Hippocampal formation (tissue), 2 donors: Measurements from ENCODE around the gene PRKD2.

Experiments used
- DNase-seq, 2 donors: peaks; one replicate each; lab custom pipeline; 2025; lab: John Stamatoyannopoulos, UW

The PRKD2 gene

DNA sequence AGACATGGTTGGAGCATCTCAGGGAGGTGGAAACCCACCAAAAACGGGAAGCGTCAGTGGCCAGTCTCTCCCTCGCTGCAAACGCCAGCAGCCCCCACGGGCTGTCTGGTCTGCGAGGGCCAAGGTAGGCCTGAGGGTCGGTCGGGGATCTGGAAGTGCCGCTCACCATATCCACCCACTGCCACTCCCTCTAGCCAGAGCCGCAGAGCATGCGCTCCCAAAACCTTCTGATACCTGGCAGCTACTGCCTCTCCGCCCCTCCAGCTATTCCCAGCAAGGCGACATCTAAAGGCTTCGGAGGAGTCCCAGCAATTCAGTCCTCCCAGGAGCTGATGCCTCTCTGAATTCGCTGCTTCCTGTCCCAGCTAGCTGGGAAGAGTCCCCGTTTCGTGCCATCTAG lies 24.5 kb upstream of the PRKD2 start:
- DNase-seq, result no peak

DNA sequence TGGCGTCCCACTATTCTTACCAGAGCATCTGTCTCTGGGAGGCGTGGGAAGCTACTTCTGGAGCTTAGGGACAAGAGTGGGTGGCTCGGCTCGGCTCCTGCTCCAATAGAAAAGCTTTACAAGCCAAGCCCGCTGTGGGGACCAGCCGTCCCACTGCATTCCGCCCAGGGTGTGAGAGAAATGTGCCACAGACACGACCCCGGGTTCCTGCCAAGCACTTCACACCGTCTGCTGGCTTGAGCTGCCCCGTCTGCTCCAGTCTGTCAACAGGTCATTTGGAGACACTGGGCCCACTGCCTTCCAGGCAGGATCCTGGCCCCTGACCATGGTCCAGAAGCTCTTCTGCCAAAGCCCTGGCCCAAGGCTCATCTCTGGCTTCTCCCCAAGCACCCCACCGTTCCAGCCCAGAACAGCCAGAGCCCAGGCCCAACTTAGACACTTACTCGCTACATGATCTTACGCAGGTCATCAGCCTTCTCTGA lies 22.4 kb upstream of the PRKD2 start:
- peak in 1 of 2 donors; percentile 40 for DNase-seq

DNA sequence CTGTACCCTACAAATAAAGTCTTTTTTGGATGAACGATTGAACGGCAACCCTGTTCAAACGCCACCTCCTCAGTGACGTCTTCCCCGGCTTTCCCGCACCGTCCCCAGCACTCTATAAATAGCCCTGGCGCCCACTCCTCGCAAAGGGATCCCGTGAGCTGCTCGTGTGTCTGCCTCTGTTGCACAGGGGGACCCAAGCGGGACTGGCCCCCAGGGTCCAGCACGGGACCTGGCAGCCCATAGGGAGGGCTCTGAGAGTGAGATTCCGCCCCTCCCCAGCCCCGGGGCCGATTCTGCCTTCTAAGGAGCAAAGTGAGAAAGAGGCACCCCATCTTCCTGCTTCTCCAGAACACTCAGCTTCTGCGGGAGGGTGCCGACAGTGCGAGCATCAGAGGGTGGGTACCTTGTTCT lies 20.9 kb upstream of the PRKD2 start:
- DNase-seq, result no peak

DNA sequence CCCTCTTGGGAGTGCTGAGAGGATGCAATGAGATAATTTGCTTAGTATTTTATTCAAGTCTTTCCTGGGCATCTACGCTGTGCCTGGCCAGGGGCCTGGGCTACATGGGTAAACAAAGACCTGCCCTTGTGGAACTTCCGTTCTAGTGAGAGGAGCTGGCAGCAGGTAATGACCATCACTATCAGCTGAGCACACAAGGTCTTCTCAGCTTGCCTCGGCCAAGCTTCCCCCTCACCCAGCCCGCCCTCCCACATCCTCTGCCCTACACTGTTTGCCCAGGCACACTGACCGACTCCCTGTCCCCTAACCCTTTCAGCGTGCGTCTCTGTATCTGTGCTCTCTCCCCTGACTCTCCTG lies 20.4 kb upstream of the PRKD2 start:
- DNase-seq, result no peak

DNA sequence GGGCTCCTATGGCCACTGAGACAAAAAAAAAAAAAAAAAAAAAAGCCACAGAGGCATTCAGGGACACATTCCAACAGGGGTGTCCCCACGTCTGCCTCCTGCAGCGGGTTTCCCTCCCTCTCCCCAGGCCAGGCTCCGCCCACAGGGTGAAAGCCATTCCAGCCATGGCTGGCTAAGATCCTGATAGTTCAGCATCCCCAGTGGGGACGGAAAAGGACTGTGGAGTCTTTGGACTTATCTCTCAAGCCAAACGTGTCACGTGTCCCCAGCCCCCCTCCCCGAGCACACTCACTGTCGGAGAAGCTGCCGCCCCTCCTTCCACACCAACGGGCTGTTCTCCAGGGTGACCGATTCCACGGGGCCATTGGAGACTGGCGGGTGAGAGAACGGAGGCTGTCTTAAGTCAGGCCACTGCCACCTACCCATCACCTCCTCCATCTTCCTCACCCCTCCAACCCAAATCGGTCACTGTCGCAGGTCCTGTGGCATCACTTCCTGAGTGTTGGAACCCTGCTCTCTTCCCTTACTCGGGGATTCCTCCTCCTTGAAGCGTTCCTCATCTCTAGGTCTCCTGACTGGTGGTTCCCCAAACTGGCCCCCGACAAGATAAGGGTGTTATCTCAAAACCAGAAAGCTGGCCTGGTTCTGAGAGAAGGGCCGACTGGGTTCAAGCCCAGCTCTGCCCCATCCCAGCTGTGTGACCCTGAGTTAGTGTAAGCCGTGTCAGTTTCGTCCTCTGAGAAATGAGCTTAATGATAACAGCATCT lies 19.8 kb upstream of the PRKD2 start:
- DNase-seq, result no peak

DNA sequence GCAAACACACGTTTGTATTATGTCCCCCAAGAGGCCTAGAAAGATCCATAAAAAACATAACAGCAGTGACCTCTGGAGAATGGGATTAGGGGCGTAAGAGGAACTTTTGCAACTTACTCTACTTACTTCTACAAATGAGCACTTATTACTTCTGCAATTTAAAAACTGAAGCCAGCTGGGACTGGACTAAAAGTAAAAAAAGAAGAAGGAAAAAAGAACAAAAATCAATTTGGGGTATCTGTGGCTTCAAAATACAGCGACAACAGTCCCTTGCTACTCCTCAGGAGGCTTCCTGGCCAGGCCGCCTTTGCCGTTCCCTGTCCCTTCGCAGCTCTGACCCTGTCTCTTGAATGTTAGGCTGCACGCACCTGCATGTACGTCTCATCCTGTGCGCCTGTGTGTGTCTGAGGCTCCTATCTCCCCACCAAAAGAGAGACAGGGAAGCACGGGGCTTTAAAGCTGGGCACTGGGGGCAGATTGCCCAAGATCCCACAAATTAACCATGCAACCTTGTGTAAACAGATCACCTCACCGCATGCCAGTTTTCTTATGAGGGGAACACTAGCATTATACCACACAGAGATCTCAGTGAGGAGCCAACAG lies 16.9 kb upstream of the PRKD2 start:
- DNase-seq, result no peak

DNA sequence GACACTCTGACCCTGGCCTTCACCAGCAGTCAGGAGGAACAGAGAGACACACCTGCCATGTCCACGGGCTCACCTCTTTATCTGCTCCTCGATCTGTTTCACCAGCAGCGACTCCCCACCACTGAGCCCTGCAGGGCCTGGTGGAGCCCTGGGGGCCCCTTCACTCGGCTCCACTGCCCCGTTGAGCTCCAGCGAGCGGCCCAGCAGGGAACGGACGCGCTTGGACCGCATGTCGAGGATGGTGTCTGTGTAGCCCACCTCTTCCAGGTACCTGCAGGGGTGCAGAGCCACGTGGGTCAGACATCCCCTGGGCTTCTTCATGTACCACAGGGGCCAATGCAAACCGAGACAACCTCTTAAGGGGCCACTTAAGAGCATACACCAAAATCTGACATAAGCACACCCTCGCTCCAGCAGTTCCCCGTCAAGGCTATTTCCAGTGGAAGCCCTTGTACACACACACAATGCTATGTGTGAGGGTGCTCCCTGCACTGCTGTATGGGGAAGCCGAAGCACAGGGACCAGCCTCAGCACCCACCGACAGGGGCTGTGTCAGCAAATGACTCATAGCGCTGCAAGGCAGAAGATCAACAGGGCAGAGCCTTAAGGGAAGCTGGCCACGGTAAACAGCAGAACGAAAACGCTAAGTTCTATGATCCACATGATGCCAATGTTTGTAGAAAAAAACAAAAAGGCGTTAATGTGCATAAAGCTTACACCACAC lies 16.2 kb upstream of the PRKD2 start:
- peak in 1 of 2 donors; percentile 35 for DNase-seq

DNA sequence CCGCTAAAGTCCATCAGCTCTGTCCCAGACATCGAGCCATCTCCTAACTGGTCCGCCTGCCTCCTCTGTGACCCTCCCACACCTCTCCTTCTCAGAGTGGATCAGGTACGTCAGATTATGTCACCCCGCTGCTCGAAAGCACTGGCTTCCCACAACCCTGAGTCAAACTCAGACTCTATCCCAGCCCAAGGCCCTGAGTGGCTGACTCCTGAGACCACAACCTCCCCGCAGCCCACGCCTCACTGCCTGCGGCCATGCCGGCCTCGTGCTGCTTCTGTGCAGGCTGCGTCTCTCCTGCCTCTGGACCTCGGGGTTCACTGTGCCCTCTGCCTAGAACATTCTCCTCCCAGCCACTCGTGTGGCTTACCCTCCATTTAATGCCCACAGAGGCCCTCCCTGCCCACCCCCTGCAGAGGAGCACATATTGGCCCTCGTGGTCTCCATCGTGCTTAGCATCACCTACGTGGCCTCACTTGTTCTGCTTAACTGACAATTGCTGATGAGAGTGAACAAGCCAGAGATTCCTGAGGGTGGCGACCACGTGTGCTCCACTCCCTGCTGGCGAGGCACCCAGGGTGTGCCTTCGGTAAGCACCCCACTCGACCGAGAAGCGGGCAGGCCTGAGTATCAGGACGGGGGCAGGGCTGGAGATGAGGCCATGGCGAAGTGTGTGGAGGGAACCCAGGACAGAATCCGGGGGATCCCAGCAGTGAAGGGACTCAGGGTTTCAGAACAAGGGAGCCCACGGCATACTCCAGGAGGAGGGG lies 15.4 kb upstream of the PRKD2 start:
- DNase-seq, result no peak

DNA sequence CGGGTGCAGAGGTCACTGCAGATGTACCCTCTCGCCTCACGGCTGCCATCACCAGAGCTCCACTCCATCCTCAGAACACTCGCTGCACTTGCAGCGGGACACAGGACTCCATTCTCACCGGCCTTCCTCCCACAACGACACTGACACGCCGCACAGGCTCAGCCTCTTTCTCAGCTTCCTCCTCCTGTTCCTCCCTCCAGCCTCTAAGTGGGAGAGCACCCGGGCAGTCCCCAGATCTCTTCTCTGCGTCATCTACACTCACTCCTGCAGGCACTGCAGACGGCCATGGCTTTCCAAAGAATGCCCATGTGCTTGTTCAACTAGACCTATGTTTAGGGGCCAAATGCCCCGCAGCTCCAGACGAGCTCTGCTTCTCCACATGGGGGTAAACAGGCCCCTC lies 14.7 kb upstream of the PRKD2 start:
- DNase-seq, result peak in 1 of 2 donors; percentile 35

DNA sequence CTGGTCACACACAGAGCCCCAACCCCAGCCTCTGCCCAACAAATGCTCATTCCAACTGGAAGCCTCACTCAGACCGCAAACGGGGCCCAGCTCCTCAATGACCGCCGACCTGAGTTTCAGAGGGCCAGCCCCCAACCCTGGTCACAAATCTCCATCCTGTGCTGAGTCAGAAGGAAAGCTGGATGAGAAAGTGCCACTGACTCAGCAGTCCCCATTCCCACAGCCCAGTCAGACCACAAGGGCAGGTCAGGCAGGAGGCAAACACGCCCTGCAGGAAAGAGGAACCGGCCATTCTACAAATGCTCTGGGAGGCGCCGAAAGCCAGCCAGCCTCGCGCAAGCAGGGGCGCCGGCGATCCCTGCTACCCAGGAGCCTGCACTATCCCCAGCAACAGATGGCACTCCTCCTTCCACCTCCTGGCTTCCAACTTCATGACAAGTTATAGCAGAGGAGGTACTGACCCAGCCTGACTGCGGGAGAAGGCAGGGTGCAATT lies 14.1 kb upstream of the PRKD2 start:
- DNase-seq, result peak; percentile 19 to 23

DNA sequence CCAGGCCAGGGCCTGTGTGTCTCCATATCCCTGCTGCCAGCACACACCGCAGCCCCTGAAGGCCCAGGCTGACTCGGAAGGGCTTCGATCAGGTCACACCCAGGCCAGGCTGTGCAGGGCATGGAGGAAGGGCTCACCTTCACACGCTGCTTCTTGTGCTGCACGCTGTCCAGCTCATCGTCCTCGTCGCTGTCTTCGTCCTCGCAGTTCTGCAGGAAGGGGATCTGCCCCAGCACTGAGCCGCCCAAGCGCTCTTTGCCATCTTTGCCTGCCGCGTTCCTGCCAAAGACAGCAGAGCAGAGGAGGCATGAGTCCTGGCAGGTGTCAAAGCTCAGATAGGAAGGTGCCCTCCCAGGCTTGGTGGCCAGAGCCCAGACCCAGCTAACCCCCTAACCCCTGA lies 13.7 kb upstream of the PRKD2 start:
- no peak for DNase-seq

DNA sequence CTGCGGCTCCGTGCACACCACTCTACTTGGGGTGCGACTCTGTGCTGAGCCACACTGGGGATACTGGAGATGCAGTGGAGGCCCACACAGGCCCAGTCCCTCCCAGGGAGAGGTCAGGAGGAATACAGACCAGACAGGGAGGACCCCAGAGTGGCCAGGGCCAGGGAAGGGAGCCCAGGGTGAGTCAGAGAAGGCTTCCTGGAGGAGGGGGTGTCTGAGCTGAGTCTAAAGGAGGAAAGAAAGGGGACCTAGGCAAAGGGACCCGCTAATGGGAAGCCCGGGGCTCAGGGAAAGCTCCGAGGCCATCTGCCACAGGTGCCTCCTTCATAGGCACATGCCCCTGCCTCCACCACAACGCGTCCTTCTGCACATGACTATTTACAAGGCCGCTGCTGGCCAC lies 13.3 kb upstream of the PRKD2 start:
- DNase-seq, result no peak

DNA sequence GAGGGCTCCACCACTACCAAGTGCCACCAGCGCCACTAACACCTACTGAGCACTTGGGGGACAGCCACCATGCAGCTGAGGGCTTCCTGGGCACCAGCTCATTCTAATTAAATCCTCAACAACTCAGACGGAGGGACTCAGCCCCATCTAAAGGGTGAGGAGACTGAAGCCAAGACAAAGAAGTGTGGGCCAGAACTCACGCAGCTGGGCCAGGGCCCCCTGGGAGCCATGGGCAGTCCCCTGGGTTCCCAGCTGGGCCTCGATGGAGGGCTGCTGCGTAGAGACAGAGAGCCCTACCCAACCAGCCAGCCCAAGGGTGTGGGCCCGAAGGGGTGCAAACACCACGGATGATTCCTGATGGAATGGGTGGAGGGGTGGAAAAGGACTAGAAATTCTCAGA lies 12.8 kb upstream of the PRKD2 start:
- DNase-seq, result no peak

DNA sequence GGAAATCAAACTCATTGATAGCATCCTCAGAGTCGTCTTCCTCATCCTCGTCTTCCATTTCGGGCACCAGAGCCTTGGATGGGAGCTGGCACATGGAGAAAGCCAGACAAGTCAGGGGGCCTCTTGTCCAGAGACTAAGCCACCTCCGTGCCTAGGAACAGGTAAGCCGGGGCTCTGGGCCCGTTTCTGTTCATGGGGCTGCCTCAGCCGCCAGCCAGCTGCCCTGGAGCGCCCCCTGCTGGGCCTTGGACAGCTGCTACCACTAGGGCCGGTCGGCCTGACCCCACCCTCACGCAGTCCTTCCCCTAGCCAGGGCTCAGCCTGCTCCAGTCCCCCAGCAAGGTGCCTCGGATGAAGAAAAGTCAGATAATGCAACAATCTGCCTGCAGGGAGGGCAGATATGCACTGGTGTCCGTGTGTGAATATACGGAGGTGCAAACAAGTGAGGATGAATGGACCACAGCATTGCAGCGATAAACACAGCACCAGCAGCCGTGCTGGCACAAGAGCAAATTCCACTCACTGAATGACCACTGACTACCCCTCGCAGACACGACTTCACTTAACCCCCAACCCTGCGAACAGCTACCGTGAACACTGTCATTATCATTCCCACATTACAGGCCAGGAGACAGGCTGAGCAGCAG lies 11.9 kb upstream of the PRKD2 start:
- peak; percentile 17 to 58 for DNase-seq

DNA sequence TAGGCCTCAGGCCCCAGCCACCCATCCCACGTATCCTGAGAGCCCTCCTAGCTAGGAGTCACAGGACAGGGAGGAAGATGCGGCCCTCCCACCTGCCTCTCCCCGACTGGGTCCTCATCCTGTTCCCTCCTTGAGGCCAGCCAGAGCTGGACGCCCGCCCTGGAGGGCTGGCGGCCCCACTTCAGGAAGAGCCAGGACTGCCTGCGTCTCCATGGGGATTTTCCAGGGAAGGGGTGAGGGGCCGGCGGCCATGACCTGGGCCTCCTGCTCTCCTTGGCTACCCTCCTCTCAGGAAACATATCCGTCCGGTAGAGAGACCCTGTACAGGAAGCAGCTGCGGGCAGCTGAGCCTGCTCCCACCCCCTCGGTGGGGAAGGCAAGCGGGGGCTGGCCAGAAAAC lies 11.3 kb upstream of the PRKD2 start:
- DNase-seq, result no peak

DNA sequence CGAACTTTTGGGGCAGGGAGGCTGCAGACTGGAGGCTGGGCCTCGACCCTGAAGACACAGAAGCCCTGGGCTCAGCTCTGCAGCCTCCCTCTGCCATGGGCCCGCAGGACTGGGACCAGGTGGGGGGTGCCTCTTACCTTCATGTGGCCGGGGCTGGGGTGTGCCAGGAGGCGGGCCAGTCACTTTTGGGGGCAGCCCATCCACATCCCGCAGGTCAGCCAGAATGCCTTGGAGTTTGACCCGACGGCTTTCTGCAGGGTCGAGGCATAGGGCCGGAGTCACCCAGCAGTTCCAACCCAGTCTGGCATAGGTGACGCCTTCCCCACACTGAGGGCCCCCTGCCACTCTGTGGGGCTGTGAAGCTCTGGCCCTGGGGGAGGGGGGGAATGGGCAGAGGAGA lies 10.8 kb upstream of the PRKD2 start:
- DNase-seq, result no peak

DNA sequence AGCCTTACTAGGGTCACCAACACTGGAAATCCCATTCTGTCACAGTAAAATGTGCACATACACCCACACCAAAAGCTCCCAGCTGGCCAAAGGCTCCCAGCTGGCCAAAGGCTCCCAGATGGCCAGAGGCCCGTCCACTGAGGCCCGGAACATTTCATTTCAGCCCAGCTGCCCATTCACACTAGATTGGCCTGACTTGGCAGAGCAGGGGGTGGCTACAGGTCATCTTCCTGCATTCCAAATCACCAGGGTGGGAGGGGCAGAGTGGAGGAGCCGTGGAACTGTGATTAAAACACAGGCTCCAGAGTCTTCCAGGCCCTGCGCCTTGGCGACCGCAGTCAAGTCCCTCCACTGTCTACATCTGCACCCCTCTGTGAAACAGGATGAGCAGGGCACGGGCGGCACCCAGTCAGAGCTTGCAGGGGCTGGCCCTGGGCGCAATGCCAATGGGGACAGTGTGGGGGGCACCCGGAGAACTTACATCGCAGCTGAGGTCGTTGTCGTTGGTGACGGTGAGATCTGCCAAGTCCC lies 10.1 kb upstream of the PRKD2 start:
- DNase-seq, result peak in 1 of 2 donors; percentile 36

DNA sequence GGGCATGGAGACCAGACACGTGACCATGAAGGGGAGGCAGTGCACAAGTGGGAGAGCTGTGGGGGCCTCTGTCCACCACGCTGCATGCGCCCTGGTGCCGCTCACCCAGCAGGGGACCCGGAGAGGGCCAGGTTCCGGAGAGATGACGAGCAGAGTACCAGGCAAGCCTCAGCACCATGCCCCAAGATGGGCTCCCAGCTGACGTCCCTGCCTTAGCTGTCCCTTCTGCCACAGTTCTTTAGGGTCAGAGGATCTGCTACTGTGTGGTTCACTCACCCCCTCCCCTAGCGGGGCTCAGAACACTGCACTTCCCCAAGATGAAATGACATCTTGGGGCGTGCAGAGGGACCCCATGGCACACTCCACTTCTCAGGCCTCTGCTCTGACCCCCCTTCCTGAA lies 9.6 kb upstream of the PRKD2 start:
- no peak for DNase-seq

DNA sequence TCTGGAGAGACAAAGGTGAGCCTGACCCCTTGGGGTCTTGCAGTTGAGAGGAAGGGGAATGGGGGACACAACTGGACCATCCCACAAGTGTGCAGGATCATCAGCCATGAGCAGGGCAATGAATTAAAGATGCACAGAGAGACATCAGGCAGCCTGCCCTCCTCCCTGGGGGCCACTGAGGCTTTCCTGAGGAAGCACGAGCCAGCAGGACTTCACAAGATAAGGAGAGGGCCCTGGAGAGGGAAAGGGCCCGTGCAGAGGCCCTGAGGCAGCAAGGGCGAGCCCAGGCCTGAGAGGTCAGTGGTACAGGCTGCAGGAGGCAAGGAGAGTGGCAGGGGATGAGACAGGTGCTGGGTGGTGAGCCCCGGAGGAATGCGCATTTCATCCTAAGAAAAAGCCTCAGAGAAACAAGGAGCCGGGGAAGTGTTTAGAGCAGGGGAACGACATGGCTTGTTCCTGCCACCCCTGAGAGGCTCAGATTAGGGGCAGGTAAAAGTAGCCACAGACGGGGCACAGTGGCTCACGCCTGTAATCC lies 9.0 kb upstream of the PRKD2 start:
- no peak for DNase-seq

DNA sequence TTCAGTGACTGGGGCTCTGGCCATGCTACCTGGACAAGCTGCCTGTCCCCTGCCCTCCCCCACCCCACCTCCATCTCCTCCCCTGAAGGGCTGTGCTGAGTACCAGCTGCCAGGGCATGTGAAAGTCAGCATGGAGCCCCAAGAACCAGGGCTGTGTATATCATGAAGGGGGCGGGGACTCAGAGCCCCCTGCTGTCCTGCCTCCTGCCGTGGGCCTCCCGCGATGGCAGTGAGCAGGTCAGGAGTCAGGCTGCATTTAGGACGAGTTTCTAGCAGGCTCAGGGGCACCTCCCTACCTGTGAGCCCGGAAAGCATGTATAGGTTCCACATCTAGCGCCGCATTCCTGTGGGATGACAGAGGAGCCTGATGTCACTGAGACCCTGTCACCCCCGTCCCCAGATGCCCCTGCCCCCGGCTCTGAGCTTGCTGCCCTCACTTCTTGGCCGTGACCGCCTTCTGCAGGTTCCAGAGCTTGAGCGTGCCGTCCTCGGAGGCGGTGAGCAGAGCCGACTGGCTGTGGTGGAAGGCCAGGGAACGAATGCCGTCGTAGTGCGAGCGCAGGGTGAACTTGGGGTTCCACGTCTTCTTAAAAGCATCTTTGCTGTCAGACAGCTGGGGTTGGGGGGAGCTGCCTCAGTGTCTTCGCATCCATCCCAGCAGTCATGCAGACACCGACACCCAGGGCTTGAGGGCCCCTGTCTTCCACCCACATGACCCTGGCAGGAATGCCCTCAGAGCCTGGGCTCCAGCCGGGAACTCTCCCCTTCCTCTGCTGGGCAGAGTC lies 8.3 kb upstream of the PRKD2 start:
- DNase-seq, result no peak
